Camera-type eye (tissue), 1 donor: ENCODE results near the gene FNIP1. TPM values are rescaled to one million over a fixed set of nuclear protein-coding genes. Genes with fewer than 3 reads are reported as not detected.

ENCODE experiments used
- total RNA-seq: library from RNA; depleted of rRNA; stranded (reverse); fragments of >200 nt; gene quantifications from one replicate; pipeline ENCODE4 v1.2.3, GENCODE V29; 2014

The FNIP1 gene
- 89.9 TPM for total RNA-seq

DNA sequence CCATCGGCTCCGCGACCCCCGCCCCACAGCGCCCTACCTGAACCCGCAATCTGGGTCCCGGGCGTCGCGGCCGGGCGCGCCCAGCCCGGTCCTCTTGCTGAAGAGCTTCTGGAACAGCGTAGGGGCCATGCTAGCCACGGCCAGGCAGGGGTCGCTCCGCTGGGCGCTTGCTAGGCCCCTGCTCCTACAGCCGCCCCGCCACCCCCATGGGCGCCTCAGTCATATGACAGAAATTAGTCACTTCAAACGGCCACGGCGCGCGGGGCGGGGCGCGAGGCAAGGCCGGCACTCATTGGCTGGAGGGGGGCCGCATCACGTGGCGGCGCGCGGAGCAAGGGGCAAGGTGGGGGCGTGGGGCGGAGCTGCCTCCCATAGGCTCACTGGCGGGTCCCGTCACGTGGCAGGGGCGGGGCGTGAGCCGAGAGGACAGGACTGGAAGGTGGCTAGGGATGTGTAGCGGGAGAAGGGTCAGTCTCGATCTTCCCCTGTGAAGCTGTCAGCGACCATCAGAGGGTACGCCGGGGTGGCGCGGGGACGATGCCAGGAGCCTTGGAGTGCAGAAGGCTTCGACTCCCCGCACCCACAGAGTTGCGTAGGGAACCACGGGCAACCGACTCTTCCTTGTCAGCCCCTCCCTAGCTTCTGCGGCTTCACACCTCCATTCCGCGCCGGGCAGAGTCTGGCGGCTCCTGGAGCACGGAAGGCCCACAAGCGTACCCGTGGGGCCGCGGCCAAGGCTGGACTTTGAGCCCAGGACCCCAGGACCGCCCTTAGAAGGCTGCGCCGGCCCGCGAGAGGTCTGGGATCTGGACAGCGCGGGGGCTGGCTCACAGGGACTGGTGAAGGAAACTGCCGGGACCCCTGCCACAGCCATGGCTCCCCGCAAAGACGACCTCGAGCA, at the start of gene FNIP1:
Gene FNIP1, minus strand, starts transcription at position 225 of the 901 bp plus-strand sequence. Its CDS starts 96 bp downstream, at position 129.

DNA sequence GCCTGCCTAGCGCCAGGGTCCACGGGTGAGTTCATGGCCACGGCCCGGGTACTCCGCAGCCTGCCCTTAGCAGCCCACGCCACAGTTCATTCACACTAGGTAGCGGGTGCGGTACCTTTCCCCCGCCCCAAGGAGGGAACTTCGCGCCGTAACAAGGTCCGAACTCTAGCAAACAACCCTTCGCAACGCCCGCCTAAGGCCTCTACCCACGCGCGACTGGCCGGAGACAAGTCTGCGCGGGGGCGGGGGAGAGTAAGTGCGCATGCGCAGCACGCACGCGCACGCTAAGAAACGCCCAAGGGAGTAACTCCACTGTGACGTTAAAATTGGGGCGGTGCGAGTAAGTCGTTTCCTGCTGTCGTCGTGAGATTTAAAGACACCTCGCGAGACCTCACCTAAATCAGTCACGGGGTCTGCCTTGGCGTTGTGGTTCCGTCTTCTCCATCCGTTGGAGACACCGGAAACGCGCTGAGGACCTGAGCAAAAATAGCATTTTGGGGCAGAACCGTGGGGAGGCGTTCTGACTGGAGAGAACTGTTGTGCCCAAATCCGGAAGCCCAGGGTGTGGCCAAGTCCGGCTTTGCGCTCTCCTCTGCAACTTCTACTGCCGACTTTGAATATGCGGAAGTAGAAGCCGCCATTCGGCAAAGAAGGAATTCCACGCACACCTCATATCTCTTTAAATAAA, 161.7 kb downstream of the FNIP1 start, which contains the start of gene RAPGEF6:
Gene RAPGEF6, minus strand, starts transcription at position 234 of the 688 bp plus-strand sequence. Its CDS starts 199 bp downstream, at position 35.

Other genes starting within 250 kb of the FNIP1 start
- 72.6 TPM for gene RAPGEF6, start 161.8 kb downstream of the FNIP1 start, total RNA-seq
- gene MEIKIN, start 148.6 kb upstream of the FNIP1 start, total RNA-seq = 0.55 TPM
- 73.4 TPM for gene ACSL6, start 214.6 kb upstream of the FNIP1 start, total RNA-seq